ENCODE data around the gene PHF21A. TPM values are rescaled to one million over a fixed set of nuclear protein-coding genes. Genes with fewer than 3 reads are reported as not detected.

Gene PHF21A
- total RNA-seq, 1 donor from 2014 or later, result 49.6 TPM

DNA sequence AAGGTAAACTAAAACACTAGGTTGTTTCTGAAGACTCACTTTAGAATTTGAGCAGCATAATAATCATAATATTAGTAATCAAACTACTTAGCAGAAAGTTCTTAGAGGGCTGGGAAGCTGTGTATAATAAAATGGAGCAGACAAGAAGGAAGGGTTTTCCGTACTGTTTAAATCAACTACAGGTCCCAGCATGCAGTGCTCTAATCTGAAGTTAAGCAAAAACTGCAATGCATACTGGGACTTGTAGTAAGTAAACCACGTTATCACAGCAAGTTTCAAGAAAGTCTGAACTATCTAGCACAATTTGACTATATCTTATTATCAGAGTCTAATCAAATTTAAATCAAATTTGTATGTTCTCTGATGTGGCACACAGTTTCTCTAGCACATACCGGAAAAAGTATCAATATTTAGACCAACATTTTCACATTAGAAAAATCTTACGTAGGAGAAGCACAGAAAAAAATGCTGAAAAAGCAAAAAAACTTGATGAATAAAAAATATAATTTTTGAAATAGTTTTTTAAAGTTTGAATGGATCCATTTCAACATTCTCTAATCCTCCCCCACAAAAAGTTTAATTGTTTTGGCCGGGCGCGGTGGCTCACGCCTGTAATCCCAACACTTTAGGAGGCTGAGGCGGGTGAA, 8.2 kb downstream of the PHF21A start:
- no peaks in the 10 kb centered on the region for H3K27me3 Mint-ChIP-seq (ENCODE audit: insufficient read depth, low read depth)
- H3F3A ChIP-seq (ENCODE audit: low read depth), result peaks cover 16% of the 10 kb centered on the region
- no peak overlapping the region for H3K4me3 ChIP-seq
- TF ChIP-seq, protein P1, sequence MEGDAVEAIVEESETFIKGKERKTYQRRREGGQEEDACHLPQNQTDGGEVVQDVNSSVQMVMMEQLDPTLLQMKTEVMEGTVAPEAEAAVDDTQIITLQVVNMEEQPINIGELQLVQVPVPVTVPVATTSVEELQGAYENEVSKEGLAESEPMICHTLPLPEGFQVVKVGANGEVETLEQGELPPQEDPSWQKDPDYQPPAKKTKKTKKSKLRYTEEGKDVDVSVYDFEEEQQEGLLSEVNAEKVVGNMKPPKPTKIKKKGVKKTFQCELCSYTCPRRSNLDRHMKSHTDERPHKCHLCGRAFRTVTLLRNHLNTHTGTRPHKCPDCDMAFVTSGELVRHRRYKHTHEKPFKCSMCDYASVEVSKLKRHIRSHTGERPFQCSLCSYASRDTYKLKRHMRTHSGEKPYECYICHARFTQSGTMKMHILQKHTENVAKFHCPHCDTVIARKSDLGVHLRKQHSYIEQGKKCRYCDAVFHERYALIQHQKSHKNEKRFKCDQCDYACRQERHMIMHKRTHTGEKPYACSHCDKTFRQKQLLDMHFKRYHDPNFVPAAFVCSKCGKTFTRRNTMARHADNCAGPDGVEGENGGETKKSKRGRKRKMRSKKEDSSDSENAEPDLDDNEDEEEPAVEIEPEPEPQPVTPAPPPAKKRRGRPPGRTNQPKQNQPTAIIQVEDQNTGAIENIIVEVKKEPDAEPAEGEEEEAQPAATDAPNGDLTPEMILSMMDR (IDR thresholded peaks at IDR 0.05), result no peak
- TF ChIP-seq EZH2 (IDR thresholded peaks at IDR 0.05), result no peak
- H3K27me3 ChIP-seq, result no peaks in the 10 kb centered on the region
- H3K9ac ChIP-seq, result no peak overlapping the region
- peak overlapping the region; percentile 4 for H3K4me2 ChIP-seq
- H3K9me3 Mint-ChIP-seq, result no peaks in the 10 kb centered on the region
- peaks cover 22% of the 10 kb centered on the region for H3K4me1 ChIP-seq
- no peak overlapping the region for H3K27ac Mint-ChIP-seq
- H3K9me3 ChIP-seq (ENCODE audit: low read depth), result no peaks in the 10 kb centered on the region
- no peak overlapping the region for H3K4me3 Mint-ChIP-seq
- H4K20me1 ChIP-seq (ENCODE audit: low read depth), result peaks cover 64% of the 10 kb centered on the region
- DNase-seq (ENCODE audit: low spot score), result peak; percentile 73
- H3K79me2 ChIP-seq (ENCODE audit: low read depth), result peaks cover 99% of the 10 kb centered on the region
- H3K36me3 ChIP-seq, result no peaks in the 10 kb centered on the region
- peaks cover 31% of the 10 kb centered on the region for H3K4me1 Mint-ChIP-seq
- no peak overlapping the region for H2AFZ ChIP-seq (replicated peaks)
- H3K27ac ChIP-seq, result no peak overlapping the region
- no peaks in the 10 kb centered on the region for H3K36me3 Mint-ChIP-seq

GRCh38 chr11:46108751-46109150, 12.5 kb downstream of the PHF21A start:
- Histone ChIP-seq H3K4me3 (no peak overlapping the region), H3K36me3 (no peaks in the 10 kb centered on the region), H3K4me2 (no peak overlapping the region), H3K4me1 (peaks cover 30% of the 10 kb centered on the region), H2AFZ (replicated peaks) (no peak overlapping the region), H4K20me1 (ENCODE audit: low read depth) (peaks cover 64% of the 10 kb centered on the region), H3K9me3 (ENCODE audit: low read depth) (no peaks in the 10 kb centered on the region), H3F3A (ENCODE audit: low read depth) (peaks cover 21% of the 10 kb centered on the region), H3K27me3 (no peaks in the 10 kb centered on the region), H3K27ac (no peak overlapping the region), H3K79me2 (ENCODE audit: low read depth) (peaks cover 97% of the 10 kb centered on the region), H3K9ac (no peak overlapping the region)
- TF ChIP-seq, protein P1 (IDR thresholded peaks at IDR 0.05), result no peak
- no peak for TF ChIP-seq EZH2phosphoT487 (IDR thresholded peaks at IDR 0.05)
- TF ChIP-seq EZH2 (IDR thresholded peaks at IDR 0.05), result no peak
- Mint-ChIP-seq H3K36me3 (no peaks in the 10 kb centered on the region), H3K27ac (no peak overlapping the region), H3K27me3 (ENCODE audit: insufficient read depth, low read depth) (no peaks in the 10 kb centered on the region), H3K4me1 (peaks cover 22% of the 10 kb centered on the region), H3K4me3 (no peak overlapping the region), H3K9me3 (no peaks in the 10 kb centered on the region)
- DNase-seq (ENCODE audit: low spot score), result no peak

GRCh38 chr11:46107780-46108179, 13.5 kb downstream of the PHF21A start:
- TF ChIP-seq EZH2phosphoT487 (IDR thresholded peaks at IDR 0.05) (no peak), EZH2 (IDR thresholded peaks at IDR 0.05) (no peak)
- TF ChIP-seq, protein P1 (IDR thresholded peaks at IDR 0.05), result no peak
- peaks cover 97% of the 10 kb centered on the region for H3K79me2 ChIP-seq (ENCODE audit: low read depth)

More at GRCh38 chr11:46107780-46108179, 13.5 kb downstream of the PHF21A start:
- H3K9ac ChIP-seq, result no peak overlapping the region
- H3K27ac ChIP-seq, result no peak overlapping the region
- H3K9me3 Mint-ChIP-seq, result no peaks in the 10 kb centered on the region
- no peak overlapping the region for H3K27ac Mint-ChIP-seq
- H3K27me3 ChIP-seq, result no peaks in the 10 kb centered on the region
- peaks cover 22% of the 10 kb centered on the region for H3K4me1 Mint-ChIP-seq
- H3K27me3 Mint-ChIP-seq (ENCODE audit: insufficient read depth, low read depth), result no peaks in the 10 kb centered on the region
- no peaks in the 10 kb centered on the region for H3K36me3 Mint-ChIP-seq
- H4K20me1 ChIP-seq (ENCODE audit: low read depth), result peaks cover 66% of the 10 kb centered on the region
- H3K9me3 ChIP-seq (ENCODE audit: low read depth), result no peaks in the 10 kb centered on the region
- H3F3A ChIP-seq (ENCODE audit: low read depth), result peaks cover 21% of the 10 kb centered on the region
- H3K4me1 ChIP-seq, result peaks cover 36% of the 10 kb centered on the region
- H3K4me3 ChIP-seq, result no peak overlapping the region
- H3K36me3 ChIP-seq, result no peaks in the 10 kb centered on the region
- no peak for DNase-seq (ENCODE audit: low spot score)
- no peak overlapping the region for H3K4me2 ChIP-seq
- no peak overlapping the region for H3K4me3 Mint-ChIP-seq
- H2AFZ ChIP-seq (replicated peaks), result no peak overlapping the region

Measured in neural progenitor cell (in vitro differentiated cells).